DMS53 treated with DMSO at 0.1 percent for 48 hours (cell line): Measurements from ENCODE around the gene TTC31.
"Not testable (repeated sequence)": the region's sequence is repeated elsewhere in the genome, so short reads cannot be mapped to it uniquely, and the experiment has no call there.

Source experiments
- DNase-seq: peaks from one replicate; lab custom pipeline; 2025; ENCODE audit not compliant: unreplicated experiment; lab: John Stamatoyannopoulos, UW

TTC31 gene

GRCh38 chr2:74457129-74457548 lies 25.7 kb upstream of the TTC31 start:
- peak; percentile 55 for DNase-seq

DNA sequence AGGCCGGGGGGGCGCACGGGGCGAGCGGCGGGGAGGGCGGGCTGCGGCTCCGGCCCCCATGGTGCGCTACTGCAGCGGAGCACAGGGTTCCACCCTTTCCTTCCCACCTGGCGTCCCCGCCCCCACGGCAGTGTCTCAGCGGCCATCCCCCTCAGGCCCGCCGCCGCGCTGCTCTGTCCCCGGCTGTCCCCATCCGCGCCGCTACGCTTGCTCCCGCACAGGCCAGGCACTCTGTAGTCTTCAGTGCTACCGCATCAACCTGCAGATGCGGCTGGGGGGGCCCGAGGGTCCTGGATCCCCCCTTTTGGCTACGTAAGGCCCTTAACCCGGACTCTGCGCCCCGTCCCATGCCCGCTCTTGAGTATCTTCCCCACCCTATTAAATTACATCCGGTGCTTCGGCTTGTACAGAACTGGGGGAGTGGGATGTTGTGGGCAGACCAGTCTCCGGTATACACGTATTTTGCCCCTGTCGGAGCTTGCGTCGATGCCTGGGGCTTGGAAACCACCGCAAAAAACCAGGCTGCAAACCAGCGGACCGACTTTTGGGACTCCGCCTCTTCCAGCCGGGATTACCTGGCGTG lies 25.2 kb upstream of the TTC31 start:
- DNase-seq, result no peak

DNA sequence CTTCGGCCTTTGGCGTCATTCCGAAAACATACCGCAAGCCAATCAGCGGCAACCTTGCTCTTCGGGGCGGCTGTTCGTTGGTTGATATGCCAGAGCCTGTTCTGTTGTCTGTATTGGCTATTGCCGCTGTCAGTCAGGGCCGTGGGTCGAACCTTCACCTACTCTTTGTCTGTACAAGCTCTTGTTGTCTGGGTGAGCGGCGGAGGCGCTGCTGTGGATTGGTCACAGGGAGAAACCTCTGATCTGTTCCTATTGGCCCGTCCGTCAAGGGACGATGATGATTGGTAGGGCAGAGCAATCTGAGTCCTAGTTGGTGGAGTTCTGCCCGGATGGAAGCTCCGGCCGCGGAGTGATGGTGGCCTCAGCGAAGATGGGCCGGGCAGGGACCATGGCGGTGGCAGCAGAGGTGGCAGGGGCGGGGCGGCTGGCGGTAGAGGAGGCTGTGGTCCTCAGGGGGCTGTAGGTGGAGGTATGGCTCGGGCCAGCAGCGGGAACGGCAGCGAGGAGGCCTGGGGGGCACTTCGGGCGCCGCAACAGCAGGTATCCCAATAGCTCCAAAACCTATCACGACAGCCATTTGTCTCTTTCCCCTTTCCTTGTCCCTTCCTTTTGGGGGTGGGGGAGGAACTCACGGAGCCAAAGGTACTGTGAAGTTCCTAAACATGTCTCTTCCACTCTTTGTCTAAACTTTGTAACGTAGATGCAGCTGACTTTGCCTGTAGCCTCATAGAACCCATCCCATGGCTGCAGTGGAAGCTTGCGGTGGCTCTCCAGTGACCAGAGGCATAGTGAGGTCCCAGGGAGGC lies 24.5 kb upstream of the TTC31 start, which contains the start of gene WBP1:
WBP1 (plus strand) TSS at position 307 of the 806 bp plus-strand sequence; CDS start at position 472, 165 bp downstream.
- DNase-seq, result peak; percentile 99

- peak; percentile 48 for DNase-seq
Measured at GRCh38 chr2:74458938-74459363, 23.9 kb upstream of the TTC31 start.

DNA sequence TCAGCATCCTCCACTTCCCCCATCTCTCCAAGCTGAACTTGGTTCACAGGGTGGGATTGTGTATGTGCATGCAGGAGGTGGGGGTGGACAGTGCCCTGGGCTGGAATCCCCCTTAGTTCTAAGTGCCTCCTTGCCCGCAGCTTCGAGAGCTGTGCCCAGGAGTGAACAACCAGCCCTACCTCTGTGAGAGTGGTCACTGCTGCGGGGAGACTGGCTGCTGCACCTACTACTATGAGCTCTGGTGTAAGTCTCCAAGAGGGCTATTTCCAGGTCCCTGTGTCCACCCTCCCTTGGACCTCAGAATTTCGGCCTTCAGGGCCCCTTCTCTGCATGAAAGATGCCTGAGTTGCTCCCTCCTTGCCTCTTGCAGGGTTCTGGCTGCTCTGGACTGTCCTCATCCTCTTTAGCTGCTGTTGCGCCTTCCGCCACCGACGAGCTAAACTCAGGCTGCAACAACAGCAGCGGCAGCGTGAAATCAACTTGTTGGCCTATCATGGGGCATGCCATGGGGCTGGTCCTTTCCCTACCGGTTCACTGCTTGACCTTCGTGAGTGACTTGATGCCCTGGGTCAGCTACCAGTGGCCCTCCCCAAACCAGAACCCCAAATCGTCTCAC lies 23.3 kb upstream of the TTC31 start:
- DNase-seq, result not testable (repeated sequence)

GRCh38 chr2:74460187-74460586 lies 22.7 kb upstream of the TTC31 start:
- DNase-seq, result not testable (repeated sequence)

- no peak for DNase-seq
Measured at GRCh38 chr2:74461187-74462053, 21.5 kb upstream of the TTC31 start.

DNA sequence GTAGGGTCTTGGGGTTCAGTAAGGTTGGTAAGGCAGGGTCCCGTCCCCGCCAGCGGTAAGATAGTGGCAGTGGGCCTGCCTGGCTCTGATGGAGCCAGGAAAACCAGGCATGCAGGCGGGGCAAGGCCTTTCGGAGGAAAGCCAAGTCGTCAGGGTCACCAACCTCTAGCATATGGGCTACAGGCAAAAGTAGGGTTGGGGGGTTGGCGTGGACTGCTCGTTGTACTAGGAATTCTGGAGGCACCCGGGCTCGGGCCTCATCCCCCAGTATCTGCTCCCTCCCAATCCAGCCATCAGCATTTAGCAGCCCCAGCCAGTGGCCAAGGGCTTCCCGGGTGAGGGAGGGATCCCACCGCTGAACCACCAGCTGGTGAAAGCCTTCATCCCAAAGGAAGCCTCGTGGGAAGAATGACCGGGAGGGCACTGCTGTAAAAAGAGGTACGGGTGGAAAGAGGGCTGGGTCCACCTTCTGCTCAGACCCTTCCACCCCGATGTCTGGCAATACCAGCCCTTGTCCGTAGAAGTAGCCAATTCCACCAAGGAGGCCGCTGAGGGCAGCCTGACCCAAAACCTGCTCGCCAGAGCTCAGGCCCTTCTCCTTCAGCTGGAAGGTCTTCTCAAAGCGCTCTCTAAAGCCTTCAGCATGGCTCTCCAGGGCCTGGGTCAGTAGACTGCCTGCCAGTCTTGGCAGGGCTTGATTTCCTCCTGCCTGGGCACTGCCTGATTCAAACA lies 20.7 kb upstream of the TTC31 start:
- no peak for DNase-seq

DNA sequence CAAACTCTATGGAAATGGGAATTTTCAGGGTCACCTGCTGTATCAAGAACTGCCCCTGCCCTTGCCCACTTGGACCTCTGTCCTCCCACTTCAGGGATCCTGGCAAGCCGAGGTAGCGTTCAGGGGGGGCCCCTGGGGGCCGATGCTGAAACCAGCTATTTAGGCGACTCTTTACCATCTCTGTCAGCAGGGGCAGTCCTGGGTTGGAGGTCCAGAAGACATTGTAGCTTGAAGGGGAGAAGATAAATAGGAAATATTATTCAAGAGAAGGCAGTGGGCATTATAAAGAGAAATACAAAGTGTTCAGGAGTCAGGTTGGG lies 20.1 kb upstream of the TTC31 start:
- no peak for DNase-seq

- DNase-seq, result no peak
Measured at GRCh38 chr2:74464406-74464805, 18.5 kb upstream of the TTC31 start.

GRCh38 chr2:74470742-74471141 lies 12.1 kb upstream of the TTC31 start:
- not testable (repeated sequence) for DNase-seq

GRCh38 chr2:74471332-74472065 lies 11.4 kb upstream of the TTC31 start:
- DNase-seq, result no peak

DNA sequence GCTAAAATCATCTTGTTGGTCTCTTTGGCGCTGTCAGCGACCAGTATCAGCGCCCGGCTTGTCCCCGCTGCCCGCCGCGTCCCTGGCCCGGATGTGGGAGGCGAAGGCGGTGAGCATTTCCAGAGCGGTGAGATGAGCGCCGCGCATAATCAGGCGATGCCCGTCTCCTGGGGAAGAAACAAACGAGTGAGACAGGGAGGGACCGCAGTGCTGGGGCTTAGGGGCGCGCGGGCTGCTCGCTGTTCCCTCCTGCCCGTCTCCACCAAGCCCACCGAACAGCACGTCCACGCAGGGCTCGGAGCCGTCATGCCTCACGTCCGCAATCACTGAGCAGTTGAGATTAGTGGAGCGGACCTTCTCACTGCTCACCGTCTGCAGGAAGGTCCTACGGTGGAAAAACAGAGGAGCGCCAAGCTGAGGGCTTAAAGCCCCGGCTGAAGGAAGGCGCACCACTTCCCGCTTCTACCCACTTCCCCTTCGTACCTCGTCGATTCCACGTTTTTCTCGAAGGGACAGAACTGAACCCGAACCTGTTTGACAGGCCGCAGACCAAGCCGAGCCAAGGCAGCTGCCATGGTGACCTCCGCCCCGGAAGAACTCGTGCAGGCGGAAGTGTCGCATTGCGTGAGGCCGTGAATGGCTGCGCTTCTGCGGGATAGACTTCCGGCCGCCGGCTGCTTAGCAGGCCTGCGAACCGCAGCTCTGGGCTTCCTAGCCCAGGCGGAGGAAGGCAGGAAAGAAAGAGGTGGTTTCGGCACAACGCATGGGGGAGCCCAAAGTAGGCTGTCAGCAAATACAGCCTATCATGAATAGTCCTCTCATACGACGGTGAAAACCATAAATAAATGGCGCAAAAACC lies 10.6 kb upstream of the TTC31 start, which contains the start of gene MRPL53:
MRPL53 (minus strand) TSS at position 595 of the 859 bp plus-strand sequence; CDS start at position 575, 20 bp downstream.
- peak; percentile 87 for DNase-seq

GRCh38 chr2:74472945-74473258 lies 10.0 kb upstream of the TTC31 start:
- no peak for DNase-seq

- no peak for DNase-seq
Measured at GRCh38 chr2:74474481-74474880, 8.4 kb upstream of the TTC31 start.

DNA sequence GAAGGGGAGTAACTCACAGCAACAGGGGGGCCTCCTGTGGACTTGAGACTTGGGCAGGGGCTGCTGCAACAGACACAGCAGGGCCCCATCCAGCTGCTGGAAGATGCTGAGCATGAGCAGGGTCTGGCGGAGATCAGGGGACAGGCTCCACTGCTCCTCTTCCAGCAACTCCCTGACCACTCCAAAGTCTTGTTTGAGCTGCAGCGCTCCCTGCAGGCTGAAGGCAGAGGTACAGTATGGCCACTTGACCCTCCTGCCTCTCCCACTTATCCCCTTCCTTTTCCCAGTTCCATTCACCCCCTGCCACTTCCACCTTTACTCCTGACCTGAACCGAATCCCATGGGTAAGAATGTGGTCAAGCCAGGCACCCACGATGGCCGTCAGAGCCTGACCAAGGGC lies 8.0 kb upstream of the TTC31 start:
- no peak for DNase-seq

DNA sequence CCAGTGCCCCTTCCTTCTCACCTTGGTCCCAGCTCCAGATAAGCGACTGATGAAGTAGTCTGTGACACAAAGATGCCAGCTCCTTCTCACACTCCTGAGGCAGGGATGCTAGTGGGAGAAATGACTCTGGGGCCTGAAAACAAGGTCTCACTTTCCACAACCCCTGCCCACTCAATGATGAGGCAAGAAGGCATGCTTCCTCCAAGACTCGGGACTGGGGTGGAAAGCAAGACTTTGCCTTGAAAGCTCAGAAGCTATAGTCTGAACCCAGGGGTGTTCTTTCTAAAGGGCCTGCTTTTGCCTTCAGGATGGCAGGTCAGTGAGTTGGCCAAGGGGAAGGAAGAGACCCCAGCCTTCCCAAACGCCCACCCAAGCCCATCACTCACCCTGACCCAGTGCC lies 1.4 kb upstream of the TTC31 start:
- no peak for DNase-seq

DNA sequence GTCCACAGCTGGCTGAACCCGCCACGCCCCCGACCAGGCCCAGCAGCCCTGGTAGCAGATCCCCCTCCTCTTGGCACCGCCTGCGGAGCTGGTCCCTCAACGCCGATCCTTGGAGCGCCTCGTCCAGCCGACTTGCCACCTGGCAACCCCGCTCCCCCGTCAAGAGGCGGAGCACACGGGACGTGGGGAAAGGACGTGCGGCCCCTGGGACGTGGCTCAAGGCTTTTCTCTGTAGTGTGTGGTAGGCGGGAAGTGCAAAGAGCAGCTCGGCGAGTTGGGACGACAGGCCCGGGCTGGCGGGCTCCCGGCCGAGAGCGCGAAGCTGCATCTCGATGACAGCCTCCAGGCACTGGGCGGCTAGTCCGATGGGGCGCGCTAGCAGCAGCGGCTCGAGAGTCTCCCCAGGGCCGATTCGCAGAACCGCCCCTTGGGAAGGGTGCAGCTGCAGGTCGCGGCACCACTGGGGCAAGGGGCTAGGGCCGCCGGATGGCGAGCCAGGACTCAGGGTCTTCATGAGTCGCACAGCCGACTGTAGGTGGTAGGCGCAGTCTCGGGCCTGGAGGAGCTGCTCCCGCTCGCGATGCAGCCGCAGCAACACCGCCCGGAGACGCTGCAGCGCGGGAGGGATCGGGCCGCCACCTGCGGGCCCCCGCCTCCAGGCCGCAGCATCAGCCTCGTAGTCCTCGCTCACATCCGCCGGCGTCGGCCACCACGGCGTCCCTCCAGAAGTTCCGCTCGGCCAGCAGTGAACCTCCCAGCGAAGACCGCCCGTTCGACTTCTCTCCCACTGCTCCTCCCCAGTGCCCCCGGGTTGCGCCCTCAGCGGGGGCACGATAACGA lies 700 bp upstream of the TTC31 start:
- DNase-seq, result no peak
